ENCODE measurements around the gene PCNX2. TPM values are rescaled to one million over a fixed set of nuclear protein-coding genes. Genes with fewer than 3 reads are reported as not detected.

The PCNX2 gene
- total RNA-seq, 2 experiments from 2014 or later: 17.8 to 18.5 TPM

GRCh38 chr1:232954594-232955365 lies 340.7 kb downstream of the PCNX2 start:
- Mint-ChIP-seq H3K27ac (no peak overlapping the region), H3K4me1 (ENCODE audit: low read depth) (peaks cover 27% of the 10 kb centered on the region), H3K27me3 (no peaks in the 10 kb centered on the region), H3K4me3 (no peak overlapping the region), H3K9me3 (peaks cover 11% of the 10 kb centered on the region), H3K36me3 (peaks cover 38% of the 10 kb centered on the region)
- POLR2A ChIA-PET: no interaction called here
- intact Hi-C loops (cut with micrococcal nuclease): loop anchor here (5.0 kb wide), 1 partner anchor 42 kb away; no protein-coding TSS in a partner anchor
- DNase-seq: no peak
- CTCF ChIA-PET: no interaction called here

GRCh38 chr1:232952514-232953499 lies 342.7 kb downstream of the PCNX2 start:
- ChIA-PET CTCF (interaction anchor here (0.7 to 1.6 kb wide), 6 partner anchors 10 to 316 kb away, joined by 3 to 7 read pairs (median 4); partner anchors contain the start of gene MAP10), POLR2A (interaction anchor here (0.8 kb wide), 1 partner anchor 1020 kb away, joined by 4 read pairs; no protein-coding TSS in a partner anchor)
- no peak overlapping the region for H3K27ac Mint-ChIP-seq
- no peak overlapping the region for H3K4me3 Mint-ChIP-seq
- H3K9me3 Mint-ChIP-seq: peaks cover 3% of the 10 kb centered on the region
- peaks cover 34% of the 10 kb centered on the region for H3K4me1 Mint-ChIP-seq (ENCODE audit: low read depth)
- no peaks in the 10 kb centered on the region for H3K27me3 Mint-ChIP-seq
- intact Hi-C loops (cut with micrococcal nuclease): loop anchor here (5.0 kb wide), 1 partner anchor 41 kb away; no protein-coding TSS in a partner anchor
- peaks cover 20% of the 10 kb centered on the region for H3K36me3 Mint-ChIP-seq
- DNase-seq: peak; percentile 46

DNA sequence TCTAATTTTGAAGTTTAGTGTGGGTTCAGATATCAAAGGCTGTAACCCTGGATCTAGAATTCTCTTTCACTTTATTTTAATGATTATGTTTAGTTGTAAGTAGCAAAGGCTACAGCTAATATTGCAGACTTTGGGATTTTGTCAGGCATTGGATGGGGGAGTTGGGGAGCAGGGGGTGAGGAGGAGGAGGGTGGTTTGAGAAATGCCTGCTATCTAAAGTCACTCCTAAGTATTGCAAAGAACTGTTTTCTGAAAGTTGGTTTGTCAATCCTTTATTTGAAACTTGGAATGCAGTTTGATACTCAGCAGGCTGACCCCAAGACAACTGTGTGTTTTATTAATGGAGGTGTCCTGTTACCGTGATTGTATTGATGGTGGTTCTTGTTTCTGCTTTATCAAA lies 343.9 kb downstream of the PCNX2 start:
- no peak for DNase-seq
- Mint-ChIP-seq H3K27ac (no peak overlapping the region), H3K36me3 (peaks cover 11% of the 10 kb centered on the region), H3K4me1 (ENCODE audit: low read depth) (peaks cover 34% of the 10 kb centered on the region), H3K9me3 (no peaks in the 10 kb centered on the region), H3K27me3 (no peaks in the 10 kb centered on the region), H3K4me3 (peak overlapping the region; percentile 93)
- POLR2A ChIA-PET: interaction anchor here (1.3 kb wide), 1 partner anchor 28 kb away, joined by 3 read pairs; no protein-coding TSS in a partner anchor
- intact Hi-C loops (cut with micrococcal nuclease): loop anchor here (1.0 to 5.0 kb wide), 5 partner anchors 27 to 321 kb away; partner anchors contain the start of genes MAP10 and SIPA1L2
- CTCF ChIA-PET: interaction anchor here (0.6 to 1.3 kb wide), 4 partner anchors 11 to 322 kb away, joined by 3 to 6 read pairs (median 4); partner anchors contain the start of gene SIPA1L2

GRCh38 chr1:232951180-232951579 lies 344.3 kb downstream of the PCNX2 start:
- Mint-ChIP-seq H3K27ac (peak overlapping the region; percentile 89), H3K9me3 (no peaks in the 10 kb centered on the region), H3K4me1 (ENCODE audit: low read depth) (peaks cover 34% of the 10 kb centered on the region), H3K27me3 (no peaks in the 10 kb centered on the region), H3K36me3 (peaks cover 9% of the 10 kb centered on the region), H3K4me3 (peak overlapping the region; percentile 93)
- peak; percentile 38 for DNase-seq
- intact Hi-C loops (cut with micrococcal nuclease): loop anchor here (1.0 to 5.0 kb wide), 5 partner anchors 27 to 320 kb away; partner anchors contain the start of genes MAP10 and SIPA1L2
- CTCF ChIA-PET: interaction anchor here (0.6 to 1.3 kb wide), 4 partner anchors 11 to 321 kb away, joined by 3 to 6 read pairs (median 4); partner anchors contain the start of gene SIPA1L2
- POLR2A ChIA-PET: interaction anchor here (1.3 kb wide), 1 partner anchor 28 kb away, joined by 3 read pairs; no protein-coding TSS in a partner anchor

DNA sequence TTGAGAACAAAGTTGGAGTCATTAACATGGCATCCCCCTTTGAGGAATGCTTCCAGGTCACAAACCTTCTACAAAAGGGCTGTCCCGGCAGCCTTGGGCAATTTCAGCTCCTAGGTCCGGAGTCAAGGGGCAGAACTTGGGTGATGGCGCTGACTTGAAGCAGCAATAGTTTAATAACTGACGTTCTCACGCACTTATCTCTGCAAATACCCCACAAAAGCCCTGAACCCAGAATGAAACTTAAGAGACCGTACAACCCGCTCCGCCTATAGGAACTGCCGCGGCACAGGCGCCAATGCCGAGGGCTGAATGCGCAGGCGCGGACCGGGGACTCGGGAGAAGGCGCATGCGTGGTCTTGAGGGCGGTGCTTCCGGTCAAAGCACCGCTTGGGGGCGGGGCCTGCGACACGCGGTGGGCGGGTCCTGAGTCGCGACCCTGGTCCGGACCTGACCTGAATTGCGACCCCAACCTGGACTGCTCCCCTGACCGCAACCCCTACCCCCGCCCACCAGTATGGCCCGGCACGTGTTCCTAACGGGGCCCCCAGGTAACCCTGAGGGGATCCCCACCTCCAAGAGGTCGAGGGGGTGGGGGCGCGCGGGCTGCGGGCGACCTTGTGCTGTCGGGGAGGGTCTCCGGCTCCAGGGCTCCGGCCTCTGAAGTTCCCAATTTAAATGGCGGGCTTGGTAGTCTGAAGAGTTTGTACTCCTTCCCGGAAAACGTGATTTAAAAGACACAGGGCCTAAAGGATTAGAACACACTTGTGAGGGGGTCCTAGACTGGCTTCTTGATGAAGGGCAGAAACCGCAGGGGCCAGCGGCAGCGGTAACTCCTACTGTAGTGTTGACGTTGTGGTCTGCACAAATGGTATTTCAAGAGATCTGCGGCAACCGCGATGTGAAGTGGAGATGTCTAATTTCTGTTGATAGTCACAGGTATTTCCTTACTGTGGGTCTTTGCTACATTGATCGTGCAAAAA lies 345.0 kb downstream of the PCNX2 start, which contains the start of gene NTPCR:
NTPCR (plus strand) TSS at position 415 of the 980 bp plus-strand sequence; CDS start at position 515, 100 bp downstream.
- Mint-ChIP-seq H3K4me1 (ENCODE audit: low read depth) (peaks cover 34% of the 10 kb centered on the region), H3K36me3 (peaks cover 6% of the 10 kb centered on the region), H3K4me3 (peak within 1 kb of the TSS; percentile 93), H3K27ac (peak within 1 kb of the TSS; percentile 89), H3K27me3 (no peaks in the 10 kb centered on the region), H3K9me3 (no peaks in the 10 kb centered on the region)
- DNase-seq: peak; percentile 96
- ChIA-PET POLR2A (interaction anchor here (1.0 to 1.3 kb wide), 3 partner anchors 27 to 145 kb away, joined by 3 read pairs; partner anchors contain the start of gene MAP10), CTCF (interaction anchor here (0.6 to 1.3 kb wide), 3 partner anchors 12 to 321 kb away, joined by 3 to 6 read pairs (median 4); partner anchors contain the start of gene SIPA1L2)
- intact Hi-C loops (cut with micrococcal nuclease): loop anchor here (1.0 to 5.0 kb wide), 5 partner anchors 26 to 320 kb away; partner anchors contain the start of genes MAP10 and SIPA1L2

GRCh38 chr1:232949636-232950196 lies 345.8 kb downstream of the PCNX2 start:
- peaks cover 34% of the 10 kb centered on the region for H3K4me1 Mint-ChIP-seq (ENCODE audit: low read depth)
- peak overlapping the region; percentile 93 for H3K4me3 Mint-ChIP-seq
- intact Hi-C loops (cut with micrococcal nuclease): loop anchor here (2.0 to 5.0 kb wide), 3 partner anchors 37 to 319 kb away; partner anchors contain the start of genes MAP10 and SIPA1L2
- CTCF ChIA-PET: no interaction called here
- POLR2A ChIA-PET: interaction anchor here (1.0 to 1.3 kb wide), 2 partner anchors 26 to 144 kb away, joined by 3 read pairs; partner anchors contain the start of gene MAP10
- no peak for DNase-seq
- no peaks in the 10 kb centered on the region for H3K9me3 Mint-ChIP-seq
- H3K36me3 Mint-ChIP-seq: peaks cover 4% of the 10 kb centered on the region
- peak overlapping the region; percentile 89 for H3K27ac Mint-ChIP-seq
- H3K27me3 Mint-ChIP-seq: no peaks in the 10 kb centered on the region

- peak; percentile 17 for DNase-seq
- no peaks in the 10 kb centered on the region for H3K36me3 Mint-ChIP-seq
- H3K9me3 Mint-ChIP-seq: no peaks in the 10 kb centered on the region
- intact Hi-C loops (cut with micrococcal nuclease): no loop called here
- ChIA-PET CTCF (no interaction called here), POLR2A (no interaction called here)
- H3K4me3 Mint-ChIP-seq: no peak overlapping the region
- H3K27me3 Mint-ChIP-seq: peaks cover 1% of the 10 kb centered on the region
- H3K27ac Mint-ChIP-seq: peak overlapping the region; percentile 79
- H3K4me1 Mint-ChIP-seq (ENCODE audit: low read depth): peaks cover 23% of the 10 kb centered on the region
Observed at GRCh38 chr1:232944347-232944746, 351.2 kb downstream of the PCNX2 start.

DNA sequence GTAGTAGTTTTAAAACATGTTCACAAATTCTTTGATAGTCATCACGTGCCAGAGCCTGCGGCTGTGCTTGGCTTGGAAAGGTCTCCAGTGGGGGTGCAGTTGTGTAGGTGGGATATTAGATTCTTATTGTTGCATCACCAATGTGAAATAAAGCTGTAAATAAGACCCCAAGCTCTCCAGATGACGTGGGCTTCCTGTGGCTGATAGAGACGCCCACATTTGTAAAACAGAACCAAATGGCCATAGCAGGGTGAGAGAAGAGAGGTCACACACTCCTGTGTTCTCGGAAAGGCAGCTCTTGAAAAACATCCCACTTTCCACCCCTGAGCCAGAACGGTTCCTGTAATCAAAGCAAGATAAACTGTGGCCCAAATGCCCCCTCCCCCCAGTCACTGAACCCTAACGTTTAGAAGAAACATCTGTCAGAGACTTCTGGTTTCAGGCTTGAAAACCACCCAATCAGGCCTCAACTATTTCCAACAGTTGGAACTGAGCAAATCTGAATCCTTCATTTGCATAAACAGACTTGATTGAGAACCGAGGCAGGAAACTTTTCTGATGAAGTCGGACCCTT lies 351.8 kb downstream of the PCNX2 start:
- Mint-ChIP-seq H3K36me3 (no peaks in the 10 kb centered on the region), H3K4me1 (ENCODE audit: low read depth) (peaks cover 20% of the 10 kb centered on the region), H3K27ac (peak overlapping the region; percentile 79), H3K4me3 (no peak overlapping the region), H3K27me3 (peaks cover 5% of the 10 kb centered on the region), H3K9me3 (no peaks in the 10 kb centered on the region)
- POLR2A ChIA-PET: no interaction called here
- peak; percentile 59 for DNase-seq
- intact Hi-C loops (cut with micrococcal nuclease): no loop called here
- CTCF ChIA-PET: no interaction called here

- Mint-ChIP-seq H3K27me3 (peaks cover 7% of the 10 kb centered on the region), H3K4me1 (ENCODE audit: low read depth) (peaks cover 20% of the 10 kb centered on the region), H3K4me3 (no peak overlapping the region), H3K27ac (no peak overlapping the region), H3K9me3 (no peaks in the 10 kb centered on the region), H3K36me3 (no peaks in the 10 kb centered on the region)
- DNase-seq: no peak
- ChIA-PET CTCF (no interaction called here), POLR2A (no interaction called here)
- intact Hi-C loops (cut with micrococcal nuclease): no loop called here
Observed at GRCh38 chr1:232942413-232943294, 352.9 kb downstream of the PCNX2 start.

Data from activated CD4-positive, alpha-beta memory T cell treated with anti-CD3 and anti-CD28 coated beads for 36 hours (primary cell).